Fibroblast of skin of left quadriceps (primary cell): ENCODE results near the gene NCAN.

ENCODE experiments used
- DNase-seq, 2 experiments: peaks; one replicate each; pipeline ENCODE4 v3.0.0-alpha.2; 2013; ENCODE audit warnings: low read depth in 2 of 2

Gene NCAN

GRCh38 chr19:19259741-19260140 lies 48.0 kb downstream of the NCAN start:
- no peak for DNase-seq

DNA sequence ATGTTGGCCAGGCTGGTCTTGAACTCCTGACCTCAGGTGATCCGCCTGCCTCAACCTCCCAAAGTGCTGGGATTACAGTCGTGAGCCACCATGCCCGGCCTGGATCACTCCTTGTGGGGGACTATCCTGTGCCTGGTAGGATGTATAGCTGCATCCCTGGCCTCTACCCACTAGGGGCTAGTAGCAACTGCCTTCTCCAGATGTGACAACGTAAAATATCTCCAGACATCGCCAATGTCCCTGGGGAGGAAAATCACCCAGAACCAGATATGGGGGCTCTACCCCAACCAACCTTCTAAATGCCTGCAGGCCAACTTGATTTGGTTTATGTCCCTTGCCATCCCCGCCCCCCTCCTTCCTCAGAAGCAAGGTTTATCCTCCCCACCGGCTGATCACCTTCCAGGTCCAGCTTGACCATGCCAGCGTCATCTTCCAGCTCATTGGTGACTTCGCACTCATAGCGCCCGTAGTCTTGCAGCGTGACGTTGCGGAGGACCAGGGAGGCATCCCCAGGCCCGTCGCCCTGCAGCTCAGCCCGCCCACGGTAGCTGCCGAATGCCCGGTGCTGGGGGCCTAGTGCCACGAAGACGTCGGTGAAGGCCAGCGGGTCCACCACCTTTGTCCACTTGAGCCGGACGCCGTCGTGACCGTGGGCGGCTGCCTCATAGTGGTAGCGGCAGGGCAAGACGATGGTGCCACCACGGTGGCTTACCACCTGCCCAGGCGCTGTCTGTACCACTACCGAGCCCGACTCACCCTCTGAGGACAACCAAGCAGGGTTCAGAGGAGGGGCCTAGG lies 48.9 kb downstream of the NCAN start:
- no peak for DNase-seq

GRCh38 chr19:19261350-19262189 lies 49.8 kb downstream of the NCAN start:
- no peak for DNase-seq

DNA sequence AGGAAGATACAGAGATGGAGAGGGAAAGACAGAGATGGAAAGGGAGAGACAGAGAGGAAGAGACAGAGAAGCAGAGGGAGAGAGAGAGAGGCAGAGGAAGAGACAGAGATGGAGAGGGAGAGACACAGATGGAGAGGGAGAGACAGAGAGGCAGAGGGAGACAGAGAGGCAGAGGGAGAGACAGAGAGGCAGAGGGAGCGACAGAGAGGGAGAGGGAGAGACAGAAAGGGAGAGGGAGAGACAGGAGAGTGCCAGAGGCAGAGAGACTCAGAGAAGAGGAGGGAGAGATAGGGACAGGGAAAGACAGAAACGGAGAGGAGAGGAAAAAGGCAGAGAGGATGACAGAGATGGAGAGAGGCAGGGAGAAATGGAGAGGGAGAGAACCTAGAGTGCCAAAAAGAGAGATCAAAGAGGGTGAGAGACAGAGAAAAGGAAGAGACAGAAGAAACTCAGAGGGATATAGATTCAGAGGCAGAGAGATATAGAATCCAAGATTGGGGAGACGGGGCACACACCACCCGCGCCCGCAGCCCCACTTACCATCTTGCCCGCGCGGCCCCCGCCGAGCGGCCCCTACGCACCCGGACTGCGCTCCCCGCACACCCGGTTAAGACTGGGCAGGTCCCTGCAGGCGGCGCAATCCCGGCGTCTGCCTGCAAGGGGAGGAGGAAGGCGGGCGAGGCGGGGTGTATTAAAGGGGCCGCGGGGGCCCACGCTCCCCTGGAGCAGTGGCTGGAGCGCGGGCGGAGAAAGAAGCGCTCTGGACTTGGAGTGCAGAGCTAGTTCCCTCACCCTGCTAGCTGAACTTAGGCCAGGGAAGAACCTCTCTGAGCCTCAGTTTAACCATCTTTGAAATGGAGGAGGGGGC lies 50.7 kb downstream of the NCAN start:
- no peak for DNase-seq

GRCh38 chr19:19263886-19264487 lies 52.2 kb downstream of the NCAN start:
- DNase-seq, result no peak

DNA sequence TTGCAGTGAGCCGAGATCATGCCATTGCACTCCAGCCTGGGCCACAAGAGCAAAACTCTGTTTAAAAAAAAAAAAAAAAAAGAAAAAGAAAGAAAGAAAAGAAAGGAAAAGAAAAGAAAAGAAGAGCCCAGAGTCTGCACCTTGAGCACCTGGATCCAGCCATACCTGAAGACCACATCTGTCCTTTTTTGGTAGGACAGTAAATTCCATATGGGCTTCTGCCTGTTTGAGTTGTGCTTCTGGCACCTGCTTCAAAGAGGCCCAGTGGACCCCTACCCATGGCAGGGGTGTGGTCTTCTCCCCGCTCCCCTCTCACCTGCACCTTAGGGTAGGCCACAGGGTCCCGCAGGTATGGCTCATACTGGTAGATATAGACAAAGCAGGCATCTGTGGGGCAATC lies 55.5 kb downstream of the NCAN start:
- no peak for DNase-seq

DNA sequence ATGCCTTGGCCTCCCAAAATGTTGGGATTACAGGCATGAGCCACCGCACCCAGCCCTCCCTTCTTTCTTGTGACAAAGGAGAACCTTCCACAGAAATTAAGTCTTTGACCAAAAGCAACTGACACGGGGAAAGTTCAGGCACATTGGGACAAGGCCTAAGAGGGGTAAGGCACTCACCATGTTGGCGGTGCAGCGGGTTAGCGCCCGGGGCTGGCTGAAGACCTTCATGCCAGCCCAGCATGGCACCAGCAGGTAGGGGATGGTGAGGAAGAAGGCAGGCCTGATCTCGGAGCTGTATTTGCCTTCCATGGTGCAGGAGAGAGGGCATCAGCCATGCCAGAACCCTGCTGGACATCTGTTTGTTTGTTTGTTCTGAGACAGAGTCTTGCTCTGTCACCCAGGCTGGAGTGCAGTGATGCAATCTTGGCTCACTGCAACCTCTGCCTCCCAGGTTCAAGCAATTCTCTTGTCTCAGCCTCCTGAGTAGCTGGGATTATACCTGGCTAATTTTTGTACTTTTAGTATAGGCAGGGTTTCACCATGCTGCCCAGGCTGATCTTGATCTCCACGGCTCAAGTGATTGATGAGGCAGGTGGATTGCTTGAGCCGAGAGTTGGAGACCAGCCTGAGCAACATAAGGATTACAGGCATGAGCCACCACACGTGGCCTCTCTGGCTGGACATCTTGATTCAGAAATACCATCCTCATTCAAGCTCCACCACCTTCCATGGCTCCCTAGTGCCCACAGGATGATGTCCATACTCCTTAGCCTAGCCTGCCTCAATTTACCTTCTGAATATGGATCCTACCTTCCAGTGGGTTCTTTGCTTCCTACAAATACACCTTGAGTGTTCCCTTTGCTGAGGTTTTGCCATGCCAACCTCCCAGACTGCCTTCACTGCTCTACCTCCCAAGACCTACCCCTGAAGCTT lies 57.0 kb downstream of the NCAN start:
- DNase-seq, result no peak

DNA sequence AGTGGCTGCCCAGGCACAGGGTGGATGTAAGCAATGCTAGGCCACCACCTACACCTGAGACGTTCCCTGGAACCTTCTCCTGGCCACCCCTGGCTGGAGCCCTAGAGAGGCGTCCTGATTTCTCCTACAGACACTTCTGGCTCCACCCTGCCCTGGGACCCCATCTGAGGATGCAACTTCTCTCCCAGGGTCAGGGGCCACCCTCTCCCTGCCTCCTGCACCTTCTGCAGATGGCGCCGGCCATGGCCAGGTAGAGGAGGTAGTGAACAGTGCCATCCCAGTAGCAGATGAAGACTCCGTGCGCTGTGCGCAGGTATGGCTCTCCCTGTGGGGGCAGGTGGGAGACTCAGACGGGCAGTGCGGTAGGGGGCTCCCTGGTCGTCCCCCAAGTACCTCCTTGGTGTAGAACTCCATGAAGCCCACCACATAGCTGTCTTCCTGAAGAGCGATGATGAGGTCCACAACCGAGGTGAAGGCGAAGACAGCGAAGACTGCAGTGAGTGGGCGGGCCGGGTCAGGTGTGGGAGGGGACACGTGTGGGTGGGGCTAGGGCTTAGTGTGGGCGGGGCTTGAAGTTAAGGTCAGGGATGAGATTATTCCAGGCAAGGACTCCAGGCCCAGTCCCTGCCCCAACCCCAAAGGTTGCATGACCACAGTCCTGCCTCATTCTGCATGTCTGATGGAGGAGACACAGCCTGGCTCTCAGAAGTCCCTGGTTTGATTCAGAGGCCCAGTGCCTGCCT lies 58.4 kb downstream of the NCAN start:
- DNase-seq, result no peak

- DNase-seq, result no peak
Measured at GRCh38 chr19:19270749-19271571, 59.2 kb downstream of the NCAN start.

- DNase-seq, result no peak
Measured at GRCh38 chr19:19271828-19272599, 60.3 kb downstream of the NCAN start.

- DNase-seq, result no peak
Measured at GRCh38 chr19:19274146-19274545, 62.4 kb downstream of the NCAN start.

GRCh38 chr19:19274716-19275565 lies 63.2 kb downstream of the NCAN start:
- DNase-seq, result no peak

DNA sequence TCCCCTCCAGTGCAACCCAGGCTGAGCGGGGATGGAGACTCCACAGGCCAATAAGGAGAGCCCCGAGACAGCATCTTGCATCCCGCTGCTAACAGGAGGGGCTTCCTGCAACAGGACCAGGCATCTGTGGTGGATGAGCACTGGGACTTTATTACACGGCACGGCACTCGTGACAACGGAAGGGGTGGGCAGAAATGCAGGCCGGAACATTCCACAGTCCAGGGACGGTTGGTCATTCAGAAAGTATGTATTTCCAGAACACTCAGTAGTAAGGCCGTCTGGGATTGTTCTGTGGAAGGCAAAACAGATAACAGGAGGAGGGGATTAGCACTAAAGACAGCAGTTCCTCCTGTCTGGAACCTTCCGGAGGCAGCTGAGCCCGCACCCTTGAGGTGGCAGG lies 64.6 kb downstream of the NCAN start:
- no peak for DNase-seq

- no peak for DNase-seq
Measured at GRCh38 chr19:19276851-19277250, 65.1 kb downstream of the NCAN start.

GRCh38 chr19:19278315-19278714 lies 66.6 kb downstream of the NCAN start:
- DNase-seq, result no peak

GRCh38 chr19:19279062-19279612 lies 67.4 kb downstream of the NCAN start:
- no peak for DNase-seq

DNA sequence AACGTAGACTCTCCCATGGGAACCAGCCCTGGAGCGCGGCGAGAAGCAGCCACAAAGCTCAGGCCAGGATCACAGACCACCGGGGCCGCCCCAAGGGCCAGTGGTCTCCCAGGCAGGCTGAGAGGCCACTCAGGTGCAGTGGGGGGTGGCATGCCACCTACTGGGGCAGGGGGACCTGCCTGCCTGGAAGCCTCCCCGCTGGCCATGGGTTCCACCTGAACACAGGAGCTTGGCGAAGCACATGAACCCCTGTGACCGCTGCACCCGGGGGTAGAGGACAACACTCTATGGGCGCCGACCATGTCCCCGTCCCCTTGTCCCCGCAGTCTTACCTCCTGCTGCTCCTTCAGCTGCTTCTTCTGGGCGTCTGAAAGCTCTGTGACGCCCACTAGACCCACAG lies 68.1 kb downstream of the NCAN start:
- no peak for DNase-seq
